ENCODE data around the gene CPNE5.

DNA sequence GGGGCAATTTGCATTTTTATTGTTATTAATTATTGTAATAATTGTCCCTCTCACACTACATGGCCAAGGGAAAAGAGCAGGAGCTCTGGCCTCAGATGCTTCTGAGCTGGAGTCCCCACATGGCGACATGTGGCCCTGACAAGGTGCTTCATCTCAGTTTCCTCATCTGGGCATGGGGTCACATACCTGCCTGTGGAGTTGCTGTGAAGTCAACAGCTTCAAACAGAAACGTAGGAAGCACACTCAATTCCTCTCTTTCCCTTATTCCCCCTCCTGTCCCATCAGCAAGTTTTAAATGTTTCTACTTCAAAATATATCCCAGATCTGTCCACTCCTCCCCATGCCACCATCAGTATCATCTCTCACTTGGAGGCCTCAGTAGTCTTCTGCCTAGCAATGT, 8.7 kb downstream of the CPNE5 start:
- TF ChIP-seq POLR2A (IDR thresholded peaks at IDR 0.05), result no peak
- TF ChIP-seq, protein P1, sequence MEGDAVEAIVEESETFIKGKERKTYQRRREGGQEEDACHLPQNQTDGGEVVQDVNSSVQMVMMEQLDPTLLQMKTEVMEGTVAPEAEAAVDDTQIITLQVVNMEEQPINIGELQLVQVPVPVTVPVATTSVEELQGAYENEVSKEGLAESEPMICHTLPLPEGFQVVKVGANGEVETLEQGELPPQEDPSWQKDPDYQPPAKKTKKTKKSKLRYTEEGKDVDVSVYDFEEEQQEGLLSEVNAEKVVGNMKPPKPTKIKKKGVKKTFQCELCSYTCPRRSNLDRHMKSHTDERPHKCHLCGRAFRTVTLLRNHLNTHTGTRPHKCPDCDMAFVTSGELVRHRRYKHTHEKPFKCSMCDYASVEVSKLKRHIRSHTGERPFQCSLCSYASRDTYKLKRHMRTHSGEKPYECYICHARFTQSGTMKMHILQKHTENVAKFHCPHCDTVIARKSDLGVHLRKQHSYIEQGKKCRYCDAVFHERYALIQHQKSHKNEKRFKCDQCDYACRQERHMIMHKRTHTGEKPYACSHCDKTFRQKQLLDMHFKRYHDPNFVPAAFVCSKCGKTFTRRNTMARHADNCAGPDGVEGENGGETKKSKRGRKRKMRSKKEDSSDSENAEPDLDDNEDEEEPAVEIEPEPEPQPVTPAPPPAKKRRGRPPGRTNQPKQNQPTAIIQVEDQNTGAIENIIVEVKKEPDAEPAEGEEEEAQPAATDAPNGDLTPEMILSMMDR (IDR thresholded peaks at IDR 0.05), result no peak

All from adrenal gland (tissue), 5 donors.